Eye (tissue), 1 donor: Measurements from ENCODE around the gene HGS.

Experiments used
- DNase-seq: peaks from one replicate; pipeline ENCODE4 v3.0.0-alpha.2; 2015

HGS gene

GRCh38 chr17:81686614-81687013 lies 2.8 kb downstream of the HGS start:
- no peak for DNase-seq

GRCh38 chr17:81687770-81688541 lies 4.1 kb downstream of the HGS start:
- no peak for DNase-seq

- no peak for DNase-seq
These were observed 4.8 kb downstream of the HGS start for GRCh38 chr17:81688616-81689015.

- DNase-seq, result no peak
These were observed 6.3 kb downstream of the HGS start for GRCh38 chr17:81690066-81690465.

- no peak for DNase-seq
These were observed 6.7 kb downstream of the HGS start for GRCh38 chr17:81690549-81690948.

- no peak for DNase-seq
These were observed 7.4 kb downstream of the HGS start for GRCh38 chr17:81691196-81691595.

GRCh38 chr17:81691608-81692007 lies 7.8 kb downstream of the HGS start:
- no peak for DNase-seq

GRCh38 chr17:81693509-81694210 lies 9.8 kb downstream of the HGS start:
- no peak for DNase-seq

GRCh38 chr17:81694810-81695209 lies 11.0 kb downstream of the HGS start:
- DNase-seq, result no peak

- DNase-seq, result no peak
These were observed 11.4 kb downstream of the HGS start for GRCh38 chr17:81695211-81695610.

GRCh38 chr17:81695801-81696200 lies 12.0 kb downstream of the HGS start:
- DNase-seq, result no peak

- no peak for DNase-seq
These were observed 12.6 kb downstream of the HGS start for GRCh38 chr17:81696218-81696941.

GRCh38 chr17:81697261-81698044 lies 13.6 kb downstream of the HGS start:
- DNase-seq, result no peak

- DNase-seq, result no peak
These were observed 16.8 kb downstream of the HGS start for GRCh38 chr17:81700353-81701287.

- DNase-seq, result no peak
These were observed 17.7 kb downstream of the HGS start for GRCh38 chr17:81701288-81702071.

- peak; percentile 97 for DNase-seq
These were observed 19.3 kb downstream of the HGS start, which contains the start of gene MRPL12 for GRCh38 chr17:81702934-81703746. Gene MRPL12, plus strand, starts transcription at chr17:81703367. Its CDS starts 135 bp downstream, at chr17:81703502.

- no peak for DNase-seq
These were observed 20.2 kb downstream of the HGS start for GRCh38 chr17:81703747-81704654.

GRCh38 chr17:81705518-81706231 lies 21.9 kb downstream of the HGS start:
- no peak for DNase-seq
